Measurements from ENCODE around the gene PIWIL4. TPM values are rescaled to one million over a fixed set of nuclear protein-coding genes. Genes with fewer than 3 reads are reported as not detected.

Gene PIWIL4
- polyA plus RNA-seq, 1 of the 3 experiments (the other 2 are of a cell fraction), result 1.7 TPM

GRCh38 chr11:94664346-94664745 lies 97.2 kb downstream of the PIWIL4 start:
- H3K36me3 ChIP-seq (replicated peaks in 1 of 2; ENCODE audit: control insufficient read depth in 1 of 2, insufficient read depth in 2 of 2, low read length in 1 of 2), result no peaks in the 10 kb centered on the region
- H3K4me1 ChIP-seq (ENCODE audit: control insufficient read depth in 1 of 2, insufficient read depth in 2 of 2, low read depth in 1 of 2, low read length in 1 of 2), result no peaks in the 10 kb centered on the region
- TF ChIP-seq PBX3 (IDR thresholded peaks at IDR 0.05) (no peak), RCOR1 (IDR thresholded peaks at IDR 0.05; ENCODE audit: low read length) (no peak), USF2 (IDR thresholded peaks at IDR 0.05; ENCODE audit: borderline replicate concordance, low read depth, low read length) (no peak), FOXM1 (IDR thresholded peaks at IDR 0.05; ENCODE audit: low read depth) (no peak), FOSL2 (IDR thresholded peaks at IDR 0.05; ENCODE audit: borderline replicate concordance, low read depth) (no peak), IRF3 (IDR thresholded peaks at IDR 0.05; ENCODE audit: low read depth, low read length) (no peak), CTCF (IDR thresholded peaks at IDR 0.05) (no peak), SMC3 (IDR thresholded peaks at IDR 0.05; ENCODE audit: low read depth, low read length) (no peak), MXI1 (IDR thresholded peaks at IDR 0.05; ENCODE audit: low read depth, low read length) (no peak), RFX5 (IDR thresholded peaks at IDR 0.05; ENCODE audit: low read length) (no peak), TAF1 (IDR thresholded peaks at IDR 0.05; ENCODE audit: borderline replicate concordance, low read depth, low read length) (no peak), YY1 (IDR thresholded peaks at IDR 0.05; ENCODE audit: low read depth) (no peak), RXRA (IDR thresholded peaks at IDR 0.05; ENCODE audit: borderline replicate concordance, low read depth) (no peak), MEF2A (IDR thresholded peaks at IDR 0.05; ENCODE audit: borderline replicate concordance, low read depth) (no peak), CHD2 (IDR thresholded peaks at IDR 0.05; ENCODE audit: low read length, partially characterized antibody) (no peak), NFIC (IDR thresholded peaks at IDR 0.05; ENCODE audit: borderline replicate concordance) (no peak), NRF1 (IDR thresholded peaks at IDR 0.05; ENCODE audit: low read depth, low read length) (no peak), EZH2phosphoT487 (IDR thresholded peaks at IDR 0.05; ENCODE audit: borderline replicate concordance, low read depth) (no peak), MAX (IDR thresholded peaks at IDR 0.05; ENCODE audit: low read depth) (no peak), FOXJ3 (CRISPR knock-in tag; IDR thresholded peaks at IDR 0.05) (no peak)
- no peaks in the 10 kb centered on the region; the same call in 1 of the 2 replicates for H3K27me3 ChIP-seq (ENCODE audit: insufficient read depth)
- no peak overlapping the region for H3K4me2 ChIP-seq
- H3K9ac ChIP-seq, result no peak overlapping the region
- H3K79me2 ChIP-seq (ENCODE audit: insufficient read depth), result no peaks in the 10 kb centered on the region
- DNase-seq, result no peak
- no peaks in the 10 kb centered on the region for H3K9me2 ChIP-seq
- CTCF ChIA-PET, result no interaction called here
- H3F3A ChIP-seq (replicated peaks; ENCODE audit: insufficient read depth), result no peaks in the 10 kb centered on the region
- no peak overlapping the region for H3K27ac ChIP-seq (ENCODE audit: low read depth in 2 of 2, low read length in 1 of 2)
- H2AFZ ChIP-seq (ENCODE audit: low read depth), result no peak overlapping the region
- H4K20me1 ChIP-seq (ENCODE audit: insufficient read depth), result no peaks in the 10 kb centered on the region
- POLR2A ChIA-PET, result no interaction called here
- H3K4me3 ChIP-seq (ENCODE audit: low read depth in 2 of 2, low read length in 1 of 2), result no peak overlapping the region
- H3K9me3 ChIP-seq, result no peaks in the 10 kb centered on the region

Measured in SK-N-SH (cell line).